ENCODE measurements around the gene PHF23.

- TF ChIP-seq, protein P1, sequence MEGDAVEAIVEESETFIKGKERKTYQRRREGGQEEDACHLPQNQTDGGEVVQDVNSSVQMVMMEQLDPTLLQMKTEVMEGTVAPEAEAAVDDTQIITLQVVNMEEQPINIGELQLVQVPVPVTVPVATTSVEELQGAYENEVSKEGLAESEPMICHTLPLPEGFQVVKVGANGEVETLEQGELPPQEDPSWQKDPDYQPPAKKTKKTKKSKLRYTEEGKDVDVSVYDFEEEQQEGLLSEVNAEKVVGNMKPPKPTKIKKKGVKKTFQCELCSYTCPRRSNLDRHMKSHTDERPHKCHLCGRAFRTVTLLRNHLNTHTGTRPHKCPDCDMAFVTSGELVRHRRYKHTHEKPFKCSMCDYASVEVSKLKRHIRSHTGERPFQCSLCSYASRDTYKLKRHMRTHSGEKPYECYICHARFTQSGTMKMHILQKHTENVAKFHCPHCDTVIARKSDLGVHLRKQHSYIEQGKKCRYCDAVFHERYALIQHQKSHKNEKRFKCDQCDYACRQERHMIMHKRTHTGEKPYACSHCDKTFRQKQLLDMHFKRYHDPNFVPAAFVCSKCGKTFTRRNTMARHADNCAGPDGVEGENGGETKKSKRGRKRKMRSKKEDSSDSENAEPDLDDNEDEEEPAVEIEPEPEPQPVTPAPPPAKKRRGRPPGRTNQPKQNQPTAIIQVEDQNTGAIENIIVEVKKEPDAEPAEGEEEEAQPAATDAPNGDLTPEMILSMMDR (IDR thresholded peaks at IDR 0.05): no peak
- TF ChIP-seq POLR2A (IDR thresholded peaks at IDR 0.05): no peak
These were observed 47.5 kb downstream of the PHF23 start for GRCh38 chr17:7191571-7192270.
